Thyroid gland (tissue), 4 donors: Measurements from ENCODE around the gene TMEM120A.

Source experiments
- POLR2A ChIP-seq, 2 donors: fragments of 450-650 bp; IDR thresholded peaks; one replicate each; pipeline ENCODE4 v1.6.1; 2017; ENCODE audit warnings: antibody characterized with exemption in 2 of 2, mild to moderate bottlenecking in 2 of 2, moderate library complexity in 1 of 2
- TF ChIP-seq, protein P1 (sequence below), 6 experiments: fragments of 200-600 bp in 3 of 6; fragments of 450-650 bp in 3 of 6; sonication (generic) in 3 of 6; IDR thresholded peaks; one replicate each; pipeline ENCODE4 v1.5.1; 2016 to 2019; ENCODE audit warnings: antibody characterized with exemption in 6 of 6, mild to moderate bottlenecking in 2 of 6, inconsistent platforms in 1 of 6, moderate library complexity in 1 of 6

DNA sequence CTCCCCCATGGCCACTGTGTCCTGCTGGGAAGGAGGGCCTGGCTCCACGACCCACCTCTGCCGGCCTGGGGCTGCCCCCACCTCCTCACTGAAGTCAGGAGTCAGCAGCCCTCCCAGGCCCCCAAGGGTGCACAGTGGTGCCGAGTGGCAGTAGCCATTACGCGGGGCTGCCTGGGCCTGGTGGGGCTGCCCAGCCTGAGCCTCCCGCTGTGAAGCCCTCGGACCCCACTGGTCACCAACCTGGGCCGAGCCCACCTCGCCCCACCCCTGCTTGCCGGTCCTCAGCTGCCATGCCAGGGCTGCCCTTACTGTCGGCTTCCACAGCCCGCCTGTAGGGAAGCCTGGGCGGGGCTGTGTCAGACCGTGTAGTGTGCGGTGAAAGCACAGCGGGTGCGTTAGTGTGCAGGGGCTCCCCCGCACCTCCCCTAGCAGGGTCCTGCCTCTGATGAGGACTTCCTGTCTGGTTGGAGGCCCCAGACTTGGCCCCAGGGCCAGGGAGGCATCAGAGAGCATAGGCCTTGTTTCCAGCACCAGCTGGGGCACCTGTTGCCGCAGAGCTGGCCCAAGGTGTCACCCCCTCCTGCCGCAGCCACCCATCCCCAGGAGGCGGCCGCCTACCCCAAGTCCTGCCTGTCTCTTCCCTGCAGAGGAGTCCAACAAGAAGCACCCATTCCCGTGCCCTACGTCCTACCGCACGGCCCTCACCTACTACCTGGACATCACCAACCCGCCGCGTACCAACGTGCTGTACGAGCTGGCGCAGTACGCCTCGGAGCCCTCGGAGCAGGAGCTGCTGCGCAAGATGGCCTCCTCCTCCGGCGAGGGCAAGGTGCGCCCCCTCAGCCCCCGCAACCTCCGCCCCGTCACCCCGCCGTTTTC lies 10.0 kb downstream of the TMEM120A start:
- TF ChIP-seq, protein P1, sequence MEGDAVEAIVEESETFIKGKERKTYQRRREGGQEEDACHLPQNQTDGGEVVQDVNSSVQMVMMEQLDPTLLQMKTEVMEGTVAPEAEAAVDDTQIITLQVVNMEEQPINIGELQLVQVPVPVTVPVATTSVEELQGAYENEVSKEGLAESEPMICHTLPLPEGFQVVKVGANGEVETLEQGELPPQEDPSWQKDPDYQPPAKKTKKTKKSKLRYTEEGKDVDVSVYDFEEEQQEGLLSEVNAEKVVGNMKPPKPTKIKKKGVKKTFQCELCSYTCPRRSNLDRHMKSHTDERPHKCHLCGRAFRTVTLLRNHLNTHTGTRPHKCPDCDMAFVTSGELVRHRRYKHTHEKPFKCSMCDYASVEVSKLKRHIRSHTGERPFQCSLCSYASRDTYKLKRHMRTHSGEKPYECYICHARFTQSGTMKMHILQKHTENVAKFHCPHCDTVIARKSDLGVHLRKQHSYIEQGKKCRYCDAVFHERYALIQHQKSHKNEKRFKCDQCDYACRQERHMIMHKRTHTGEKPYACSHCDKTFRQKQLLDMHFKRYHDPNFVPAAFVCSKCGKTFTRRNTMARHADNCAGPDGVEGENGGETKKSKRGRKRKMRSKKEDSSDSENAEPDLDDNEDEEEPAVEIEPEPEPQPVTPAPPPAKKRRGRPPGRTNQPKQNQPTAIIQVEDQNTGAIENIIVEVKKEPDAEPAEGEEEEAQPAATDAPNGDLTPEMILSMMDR (IDR thresholded peaks at IDR 0.05) = no peak
- no peak for TF ChIP-seq POLR2A (IDR thresholded peaks at IDR 0.05)
